ENCODE results near the gene TAGLN2. TPM values are rescaled to one million over a fixed set of nuclear protein-coding genes. Genes with fewer than 3 reads are reported as not detected.

TAGLN2 gene
- total and polyA plus RNA-seq, 10 of the 15 experiments (the other 5 are each of a cell fraction or from before 2014, with no cell fraction given), result 155 to 611 (median 363) TPM

GRCh38 chr1:159930634-159931033, 5.3 kb upstream of the TAGLN2 start:
- BruUV-seq (replicated peaks), result no TSS peak
- POLR2A ChIA-PET, result no interaction called here
- intact Hi-C loops (cut with micrococcal nuclease; ENCODE audit: unreplicated experiment), result no loop called here

More at GRCh38 chr1:159930634-159931033, 5.3 kb upstream of the TAGLN2 start:
- Histone ChIP-seq H4K20me1 (ENCODE audit: control insufficient read depth, insufficient read depth) (no peaks in the 10 kb centered on the region), H3K27me3 (replicated peaks in 1 of 2; ENCODE audit: control insufficient read depth in 2 of 2, insufficient read depth in 2 of 2, low read length in 1 of 2) (0 out of 4 replicates have a peak, but pooled peaks cover 0 to 2% of the 10 kb centered on the region in 2 experiments), H3K36me3 (ENCODE audit: control insufficient read depth in 2 of 2, insufficient read depth in 2 of 2, low read length in 1 of 2) (no peaks in the 10 kb centered on the region), H3K9ac (ENCODE audit: control insufficient read depth, insufficient read depth, low read length) (no peak overlapping the region), H2AFZ (ENCODE audit: control insufficient read depth, low read depth, low read length) (no peak overlapping the region), H3K79me2 (ENCODE audit: control insufficient read depth, insufficient read depth, low read length) (no peaks in the 10 kb centered on the region; the same call in 1 of the 2 replicates), H3K27ac (ENCODE audit: control insufficient read depth, insufficient read depth) (no peak overlapping the region), H3K4me3 (no peak overlapping the region), H3K4me2 (ENCODE audit: control insufficient read depth, insufficient read depth) (no peak overlapping the region), H3K9me3 (replicated peaks; ENCODE audit: control insufficient read depth, insufficient read depth, low read length) (no peaks in the 10 kb centered on the region), H3K4me1 (ENCODE audit: control insufficient read depth, insufficient read depth, low read length) (peaks cover 7% of the 10 kb centered on the region; the same call in 1 of the 2 replicates)
- ATAC-seq (no peak), DNase-seq (ENCODE audit: low read depth, low spot score) (no peak), FAIRE-seq (no peak)
- in situ Hi-C loops (cut with MboI), result no loop called here
- SMC1A ChIA-PET (ENCODE audit: uncharacterized antibody, unreplicated experiment), result interaction anchor here (1.7 kb wide), 1 partner anchor 38 kb away, joined by 7 read pairs; no protein-coding TSS in a partner anchor
- CTCF ChIA-PET, result interaction anchor here (1.6 to 22.4 kb wide), 4 partner anchors 10 to 131 kb away, joined by 3 to 422 read pairs (median 6); no protein-coding TSS in a partner anchor
- RAD21 ChIA-PET (ENCODE audit: unreplicated experiment), result interaction anchor here (12.4 kb wide), 1 partner anchor 77 kb away, joined by 113 read pairs; no protein-coding TSS in a partner anchor
- 65% methylated on average over 8 of the region's 8 CpGs for WGBS (ENCODE audit: insufficient coverage, insufficient replicate concordance, low lambda C conversion rate, missing lambda C conversion rate)
- TF ChIP-seq SUPT20H (IDR thresholded peaks at IDR 0.05; ENCODE audit: borderline replicate concordance, control insufficient read depth, low read depth, low read length), result no peak
- TF ChIP-seq HDGF (IDR thresholded peaks at IDR 0.05), result no peak
- TF ChIP-seq TCF7 (IDR thresholded peaks at IDR 0.05; ENCODE audit: borderline replicate concordance), result no peak
- TF ChIP-seq NRF1 (conservative IDR thresholded peaks at IDR 0.05; ENCODE audit: low read depth, low read length), result no peak
- no peak for TF ChIP-seq RB1 (IDR thresholded peaks at IDR 0.05; ENCODE audit: borderline replicate concordance)
- no peak for TF ChIP-seq IKZF2 (IDR thresholded peaks at IDR 0.05)
- TF ChIP-seq PRDM15 (CRISPR knock-in tag; IDR thresholded peaks at IDR 0.05), result no peak
- no peak for TF ChIP-seq NBN (IDR thresholded peaks at IDR 0.05)

Data from GM12878 (cell line).